Activated CD4-positive, alpha-beta memory T cell treated with anti-CD3 and anti-CD28 coated beads, Interleukin-2, amount 10 ng/mL, durations not matched to agents 7 days and 5 days (primary cell): Measurements from ENCODE around the gene TMED9. TPM values are rescaled to one million over a fixed set of nuclear protein-coding genes. Genes with fewer than 3 reads are reported as not detected.
"Not testable (repeated sequence)": the region's sequence is repeated elsewhere in the genome, so short reads cannot be mapped to it uniquely, and the experiment has no call there.

Experiments used
- CTCF ChIA-PET: fragments of 350-600 bp; sonication (Branson Sonifier 250); formaldehyde crosslinking; loops from one replicate; lab custom pipeline; 2021; ENCODE audit warnings: antibody characterized with exemption, inconsistent platforms; lab: Charles Lee
- POLR2A ChIA-PET: fragments of 350-600 bp; sonication (Branson Sonifier 250); formaldehyde crosslinking; loops from one replicate; lab custom pipeline; 2021; ENCODE audit warnings: antibody characterized with exemption; lab: Charles Lee
- DNase-seq: peaks from one replicate; pipeline ENCODE4 v3.0.0-alpha.2; 2020
- H3K27ac Mint-ChIP-seq: one replicate; pipeline ENCODE4 v1.8.0; 2021; ENCODE audit warnings: mild to moderate bottlenecking, mixed read lengths
- H3K27me3 Mint-ChIP-seq: one replicate; pipeline ENCODE4 v1.8.0; 2021; ENCODE audit warnings: mixed read lengths
- H3K36me3 Mint-ChIP-seq: one replicate; pipeline ENCODE4 v1.8.0; 2021; ENCODE audit warnings: low read depth, mixed read lengths
- H3K4me1 Mint-ChIP-seq: one replicate; pipeline ENCODE4 v1.8.0; 2021; ENCODE audit warnings: mixed read lengths
- H3K4me3 Mint-ChIP-seq: one replicate; pipeline ENCODE4 v1.8.0; 2021; ENCODE audit warnings: mild to moderate bottlenecking, mixed read lengths
- H3K9me3 Mint-ChIP-seq: one replicate; pipeline ENCODE4 v1.8.0; 2021; ENCODE audit warnings: mixed read lengths
- total RNA-seq, 2 experiments: library from RNA; stranded (reverse); gene quantifications; one replicate each; pipeline ENCODE4 v1.2.3, GENCODE V29; 2021

Gene TMED9
- total RNA-seq, 2 experiments from 2014 or later = 135 to 141 TPM

- H3K4me1 Mint-ChIP-seq = peaks cover 49% of the 10 kb centered on the region
- peaks cover 13% of the 10 kb centered on the region for H3K36me3 Mint-ChIP-seq
- no peaks in the 10 kb centered on the region for H3K9me3 Mint-ChIP-seq
- CTCF ChIA-PET = no interaction called here
- no peaks in the 10 kb centered on the region for H3K27me3 Mint-ChIP-seq
- no peak for DNase-seq
- H3K4me3 Mint-ChIP-seq = no peak overlapping the region
- no peak overlapping the region for H3K27ac Mint-ChIP-seq
- POLR2A ChIA-PET = interaction anchor here (1.5 kb wide), 1 partner anchor 44 kb away, joined by 5 read pairs; the partner anchor contains the start of gene B4GALT7
These were observed 36.3 kb upstream of the TMED9 start for GRCh38 chr5:177555665-177556064.

- peaks cover 46% of the 10 kb centered on the region for H3K4me1 Mint-ChIP-seq
These were observed 34.9 kb upstream of the TMED9 start for GRCh38 chr5:177557041-177557647.

GRCh38 chr5:177557796-177558195, 34.2 kb upstream of the TMED9 start:
- H3K9me3 Mint-ChIP-seq = no peaks in the 10 kb centered on the region
- H3K36me3 Mint-ChIP-seq = peaks cover 5% of the 10 kb centered on the region
- DNase-seq = no peak
- no peaks in the 10 kb centered on the region for H3K27me3 Mint-ChIP-seq
- POLR2A ChIA-PET = interaction anchor here (1.0 kb wide), 1 partner anchor 35 kb away, joined by 3 read pairs; no protein-coding TSS in a partner anchor
- peaks cover 39% of the 10 kb centered on the region for H3K4me1 Mint-ChIP-seq
- H3K4me3 Mint-ChIP-seq = no peak overlapping the region
- no peak overlapping the region for H3K27ac Mint-ChIP-seq
- CTCF ChIA-PET = interaction anchor here (0.9 to 1.4 kb wide), 2 partner anchors 13 to 49 kb away, joined by 3 read pairs; no protein-coding TSS in a partner anchor

More at GRCh38 chr5:177557041-177557647, 34.9 kb upstream of the TMED9 start:
- ChIA-PET CTCF (interaction anchor here (0.7 kb wide), 1 partner anchor 40 kb away, joined by 3 read pairs; the partner anchor contains the start of gene DDX41), POLR2A (interaction anchor here (1.0 to 1.5 kb wide), 2 partner anchors 36 to 42 kb away, joined by 3 to 5 read pairs; partner anchors contain the start of gene B4GALT7)
- Mint-ChIP-seq H3K27me3 (no peaks in the 10 kb centered on the region), H3K9me3 (no peaks in the 10 kb centered on the region), H3K4me3 (no peak overlapping the region), H3K27ac (peak overlapping the region; percentile 65), H3K36me3 (peaks cover 10% of the 10 kb centered on the region)
- peak; percentile 58 for DNase-seq

DNA sequence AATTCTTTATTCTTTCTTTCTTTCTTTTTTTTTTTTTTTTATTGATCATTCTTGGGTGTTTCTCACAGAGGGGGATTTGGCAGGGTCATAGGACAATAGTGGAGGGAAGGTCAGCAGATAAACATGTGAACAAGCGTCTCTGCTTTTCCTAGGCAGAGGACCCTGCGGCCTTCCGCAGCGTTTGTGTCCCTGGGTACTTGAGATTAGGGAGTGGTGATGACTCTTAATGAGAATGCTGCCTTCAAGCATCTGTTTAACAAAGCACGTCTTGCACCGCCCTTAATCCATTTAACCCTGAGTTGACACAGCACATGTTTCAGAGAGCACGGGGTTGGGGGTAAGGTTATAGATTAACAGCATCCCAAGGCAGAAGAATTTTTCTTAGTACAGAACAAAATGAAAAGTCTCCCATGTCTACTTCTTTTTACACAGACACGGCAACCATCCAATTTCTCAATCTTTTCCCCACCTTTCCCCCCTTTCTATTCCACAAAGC, 32.5 kb upstream of the TMED9 start:
- CTCF ChIA-PET = interaction anchor here (0.6 kb wide), 1 partner anchor 8 kb away, joined by 6 read pairs; no protein-coding TSS in a partner anchor
- not testable (repeated sequence) for H3K4me3 Mint-ChIP-seq

DNA sequence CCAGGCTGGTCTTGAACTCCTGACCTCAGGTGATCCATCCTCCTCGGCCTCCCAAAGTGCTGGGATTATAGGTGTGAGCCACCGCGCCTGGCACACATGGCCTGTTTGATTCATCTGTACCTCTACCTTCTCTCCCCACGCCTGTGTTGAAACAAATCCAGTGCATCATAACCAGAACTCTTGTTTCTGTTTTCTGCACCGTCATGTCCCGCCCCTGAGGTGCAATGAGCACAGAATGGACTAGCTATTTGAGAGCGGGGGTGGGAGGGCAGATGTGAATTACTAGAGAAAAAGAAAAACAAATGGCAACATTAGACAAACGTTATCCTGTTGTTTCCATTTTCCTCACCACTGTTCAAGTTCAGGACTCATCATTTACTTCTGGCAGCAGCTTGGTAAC, 27.0 kb upstream of the TMED9 start:
- Mint-ChIP-seq H3K36me3 (no peaks in the 10 kb centered on the region), H3K4me1 (peaks cover 9% of the 10 kb centered on the region), H3K9me3 (no peaks in the 10 kb centered on the region), H3K4me3 (no peak overlapping the region), H3K27me3 (peaks cover 2% of the 10 kb centered on the region), H3K27ac (no peak overlapping the region)
- DNase-seq = no peak
- ChIA-PET POLR2A (no interaction called here), CTCF (no interaction called here)

More for the DNA sequence above, 32.5 kb upstream of the TMED9 start:
- peaks cover 30% of the 10 kb centered on the region for H3K4me1 Mint-ChIP-seq
- not testable (repeated sequence) for H3K27me3 Mint-ChIP-seq, DNase-seq, H3K9me3 Mint-ChIP-seq, H3K27ac Mint-ChIP-seq, H3K36me3 Mint-ChIP-seq
- POLR2A ChIA-PET = interaction anchor here (1.0 kb wide), 1 partner anchor 54 kb away, joined by 3 read pairs; no protein-coding TSS in a partner anchor

DNA sequence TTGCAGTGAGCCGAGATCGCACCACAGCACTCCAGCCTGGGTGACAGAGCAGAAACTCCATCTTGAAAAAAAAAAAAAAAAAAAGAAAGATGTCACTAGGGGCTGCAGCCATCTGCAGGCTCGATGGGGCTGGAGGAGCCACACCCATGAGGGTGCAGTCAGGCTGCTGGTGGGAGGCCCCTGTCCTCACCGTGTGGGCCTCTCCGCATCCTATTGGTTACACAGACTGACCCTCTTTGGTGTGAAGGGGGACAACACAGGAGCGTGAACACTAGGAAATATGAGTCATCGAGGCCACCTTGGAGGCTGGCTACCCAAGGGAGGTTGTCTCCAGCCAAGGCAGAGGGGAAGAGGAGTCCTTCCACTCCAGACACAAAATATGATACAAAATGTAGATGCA, 23.7 kb upstream of the TMED9 start:
- peaks cover 2% of the 10 kb centered on the region for H3K27me3 Mint-ChIP-seq
- H3K27ac Mint-ChIP-seq = no peak overlapping the region
- H3K36me3 Mint-ChIP-seq = no peaks in the 10 kb centered on the region
- peaks cover 9% of the 10 kb centered on the region for H3K4me1 Mint-ChIP-seq
- CTCF ChIA-PET = interaction anchor here (0.7 kb wide), 2 partner anchors 9 to 185 kb away, joined by 3 to 6 read pairs; no protein-coding TSS in a partner anchor
- POLR2A ChIA-PET = no interaction called here
- no peaks in the 10 kb centered on the region for H3K9me3 Mint-ChIP-seq
- no peak overlapping the region for H3K4me3 Mint-ChIP-seq
- DNase-seq = no peak

DNA sequence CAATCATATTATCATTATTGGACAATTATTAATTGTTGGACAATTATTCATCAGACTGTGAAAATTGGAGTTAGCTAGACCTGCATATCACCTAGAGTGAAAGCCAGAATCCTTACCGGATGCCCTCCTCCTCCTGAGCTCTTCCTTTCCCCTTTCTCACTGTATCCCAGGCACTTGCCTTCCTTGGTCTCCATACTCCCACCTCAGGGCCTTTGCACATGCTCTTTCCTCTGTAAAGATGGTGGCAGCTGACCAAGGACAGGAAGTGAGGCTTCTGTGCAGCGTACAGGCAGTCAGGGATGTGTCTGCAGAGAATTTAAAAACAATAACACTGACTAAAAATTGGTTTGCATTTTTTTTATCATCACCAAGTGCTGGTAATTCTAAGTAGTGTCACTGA, 22.1 kb upstream of the TMED9 start:
- ChIA-PET POLR2A (interaction anchor here (1.3 kb wide), 1 partner anchor 23 kb away, joined by 4 read pairs; the partner anchor contains the start of gene TMED9), CTCF (interaction anchor here (1.1 to 1.6 kb wide), 3 partner anchors 18 to 38 kb away, joined by 3 to 5 read pairs (median 3); partner anchors contain the start of gene TMED9)
- no peak overlapping the region for H3K4me3 Mint-ChIP-seq
- no peak overlapping the region for H3K27ac Mint-ChIP-seq
- H3K4me1 Mint-ChIP-seq = peaks cover 9% of the 10 kb centered on the region
- no peaks in the 10 kb centered on the region for H3K9me3 Mint-ChIP-seq
- H3K27me3 Mint-ChIP-seq = peaks cover 6% of the 10 kb centered on the region
- H3K36me3 Mint-ChIP-seq = no peaks in the 10 kb centered on the region
- no peak for DNase-seq

GRCh38 chr5:177575488-177575887, 16.5 kb upstream of the TMED9 start:
- Mint-ChIP-seq H3K27ac (no peak overlapping the region), H3K4me3 (no peak overlapping the region), H3K4me1 (no peaks in the 10 kb centered on the region), H3K36me3 (no peaks in the 10 kb centered on the region), H3K9me3 (no peaks in the 10 kb centered on the region), H3K27me3 (peaks cover 7% of the 10 kb centered on the region)
- ChIA-PET POLR2A (no interaction called here), CTCF (no interaction called here)
- DNase-seq = no peak

- H3K4me3 Mint-ChIP-seq = no peak overlapping the region
- CTCF ChIA-PET = no interaction called here
- POLR2A ChIA-PET = no interaction called here
These were observed 15.8 kb upstream of the TMED9 start for GRCh38 chr5:177576169-177576568.

DNA sequence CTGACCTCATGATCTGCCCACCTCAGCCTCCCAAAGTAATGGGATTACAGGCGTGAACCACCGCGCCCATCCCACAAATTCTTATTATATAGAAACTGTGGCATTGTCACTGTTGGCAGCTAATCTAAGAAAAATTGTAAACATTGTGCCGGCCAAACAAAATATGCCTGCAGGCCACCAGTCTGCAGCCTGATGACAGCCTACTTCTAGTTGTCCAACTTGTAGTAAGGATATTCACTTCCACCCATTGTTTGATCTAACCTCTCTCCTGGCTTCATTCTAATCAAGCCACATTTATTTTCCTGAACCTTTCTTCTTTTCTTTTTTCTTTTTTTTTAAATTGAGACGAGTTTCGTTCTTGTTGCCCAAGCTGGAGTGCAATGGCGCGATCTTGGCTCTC, 13.7 kb upstream of the TMED9 start:
- ChIA-PET POLR2A (no interaction called here), CTCF (no interaction called here)
- no peak for DNase-seq
- Mint-ChIP-seq H3K27ac (no peak overlapping the region), H3K9me3 (no peaks in the 10 kb centered on the region), H3K4me1 (no peaks in the 10 kb centered on the region), H3K36me3 (no peaks in the 10 kb centered on the region), H3K27me3 (peaks cover 7% of the 10 kb centered on the region), H3K4me3 (no peak overlapping the region)

More at GRCh38 chr5:177576169-177576568, 15.8 kb upstream of the TMED9 start:
- DNase-seq = no peak
- no peaks in the 10 kb centered on the region for H3K4me1 Mint-ChIP-seq
- H3K9me3 Mint-ChIP-seq = no peaks in the 10 kb centered on the region
- no peaks in the 10 kb centered on the region for H3K36me3 Mint-ChIP-seq
- no peak overlapping the region for H3K27ac Mint-ChIP-seq
- peaks cover 7% of the 10 kb centered on the region for H3K27me3 Mint-ChIP-seq

- Mint-ChIP-seq H3K4me1 (peaks cover 17% of the 10 kb centered on the region), H3K4me3 (no peak overlapping the region), H3K9me3 (no peaks in the 10 kb centered on the region), H3K27ac (no peak overlapping the region), H3K36me3 (peaks cover 11% of the 10 kb centered on the region), H3K27me3 (peaks cover 41% of the 10 kb centered on the region)
- CTCF ChIA-PET = interaction anchor here (1.5 kb wide), 1 partner anchor 19 kb away, joined by 5 read pairs; no protein-coding TSS in a partner anchor
- POLR2A ChIA-PET = interaction anchor here (0.8 kb wide), 1 partner anchor 10 kb away, joined by 4 read pairs; no protein-coding TSS in a partner anchor
- DNase-seq = no peak
These were observed 3.5 kb upstream of the TMED9 start for GRCh38 chr5:177588413-177588909.

DNA sequence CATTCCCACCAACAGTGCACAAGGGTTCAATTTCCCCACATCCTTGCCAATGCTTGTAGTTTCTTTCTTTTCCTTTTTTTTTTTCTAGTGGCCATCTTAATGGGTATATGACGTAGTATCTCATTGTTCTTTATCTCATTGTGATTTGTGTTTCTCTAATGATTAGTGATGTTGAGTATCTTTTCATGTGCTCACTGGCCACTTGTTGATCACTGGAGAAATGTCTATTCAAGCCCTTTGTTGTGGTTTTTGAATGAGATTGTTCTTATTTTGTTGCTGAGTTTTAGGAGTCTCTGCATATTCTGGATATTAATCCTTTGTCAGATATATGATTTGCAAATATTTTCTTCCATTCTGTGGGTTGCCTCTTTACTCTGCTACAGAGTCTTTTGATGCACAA, 1.6 kb upstream of the TMED9 start:
- DNase-seq = no peak
- H3K9me3 Mint-ChIP-seq = no peaks in the 10 kb centered on the region

GRCh38 chr5:177591690-177592009, 353 bp upstream of the TMED9 start:
- Mint-ChIP-seq H3K4me3 (peak overlapping the region; percentile 96), H3K27me3 (peaks cover 23% of the 10 kb centered on the region), H3K4me1 (peaks cover 33% of the 10 kb centered on the region), H3K27ac (peak overlapping the region; percentile 42), H3K36me3 (peaks cover 40% of the 10 kb centered on the region), H3K9me3 (no peaks in the 10 kb centered on the region)
- POLR2A ChIA-PET = interaction anchor here (0.9 to 2.0 kb wide), 11 partner anchors 9 to 615 kb away, joined by 3 to 8 read pairs (median 6); partner anchors contain the start of genes DDX41 and FAM193B
- CTCF ChIA-PET = interaction anchor here (1.0 to 1.6 kb wide), 5 partner anchors 9 to 202 kb away, joined by 3 to 5 read pairs (median 3); partner anchors contain the start of gene B4GALT7
- DNase-seq = no peak

More for the DNA sequence above, 1.6 kb upstream of the TMED9 start:
- peaks cover 29% of the 10 kb centered on the region for H3K36me3 Mint-ChIP-seq
- ChIA-PET CTCF (no interaction called here), POLR2A (no interaction called here)
- peaks cover 32% of the 10 kb centered on the region for H3K27me3 Mint-ChIP-seq
- H3K4me1 Mint-ChIP-seq = peaks cover 28% of the 10 kb centered on the region
- H3K4me3 Mint-ChIP-seq = no peak overlapping the region
- H3K27ac Mint-ChIP-seq = no peak overlapping the region
